Measurements from ENCODE around the gene SLC25A45.

DNA sequence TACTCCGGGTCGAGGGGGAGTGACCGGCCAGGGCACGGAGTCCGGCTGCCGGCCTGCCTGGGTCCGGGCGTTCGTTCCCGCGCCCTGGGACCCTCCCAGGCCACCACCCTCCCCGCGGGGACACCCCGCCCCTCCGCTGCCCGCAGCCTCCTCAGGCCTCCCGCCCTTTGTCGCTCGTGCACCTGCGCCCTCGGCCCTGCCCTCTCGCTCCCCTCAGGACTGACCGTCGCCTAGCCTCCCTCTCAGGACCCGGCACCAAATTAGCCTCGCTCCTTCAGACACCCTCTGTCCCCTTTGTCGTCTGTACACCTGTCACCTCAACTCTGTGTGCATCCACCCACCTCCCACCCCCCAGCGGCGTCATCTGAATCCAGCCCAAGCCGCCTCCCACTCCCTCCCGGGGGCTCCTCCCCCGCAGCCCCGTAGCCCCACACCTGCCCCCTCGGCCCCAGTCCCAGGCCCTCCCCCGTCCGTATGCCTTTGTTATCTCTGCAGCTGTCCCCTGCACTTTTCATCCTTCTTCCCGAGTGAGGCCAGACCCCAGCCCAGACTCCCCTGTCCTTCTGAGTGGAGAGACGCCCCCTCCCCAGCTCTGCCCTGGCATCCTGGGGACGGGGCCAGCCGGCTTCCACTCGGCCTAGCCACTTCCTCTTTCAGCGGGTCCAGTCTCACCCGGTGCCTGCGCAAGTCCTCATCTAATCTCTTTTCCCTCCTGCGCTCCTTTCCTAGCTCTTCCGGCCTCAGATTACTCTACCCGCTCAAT is 27.3 kb downstream of the SLC25A45 start:
- TF ChIP-seq, protein P1, sequence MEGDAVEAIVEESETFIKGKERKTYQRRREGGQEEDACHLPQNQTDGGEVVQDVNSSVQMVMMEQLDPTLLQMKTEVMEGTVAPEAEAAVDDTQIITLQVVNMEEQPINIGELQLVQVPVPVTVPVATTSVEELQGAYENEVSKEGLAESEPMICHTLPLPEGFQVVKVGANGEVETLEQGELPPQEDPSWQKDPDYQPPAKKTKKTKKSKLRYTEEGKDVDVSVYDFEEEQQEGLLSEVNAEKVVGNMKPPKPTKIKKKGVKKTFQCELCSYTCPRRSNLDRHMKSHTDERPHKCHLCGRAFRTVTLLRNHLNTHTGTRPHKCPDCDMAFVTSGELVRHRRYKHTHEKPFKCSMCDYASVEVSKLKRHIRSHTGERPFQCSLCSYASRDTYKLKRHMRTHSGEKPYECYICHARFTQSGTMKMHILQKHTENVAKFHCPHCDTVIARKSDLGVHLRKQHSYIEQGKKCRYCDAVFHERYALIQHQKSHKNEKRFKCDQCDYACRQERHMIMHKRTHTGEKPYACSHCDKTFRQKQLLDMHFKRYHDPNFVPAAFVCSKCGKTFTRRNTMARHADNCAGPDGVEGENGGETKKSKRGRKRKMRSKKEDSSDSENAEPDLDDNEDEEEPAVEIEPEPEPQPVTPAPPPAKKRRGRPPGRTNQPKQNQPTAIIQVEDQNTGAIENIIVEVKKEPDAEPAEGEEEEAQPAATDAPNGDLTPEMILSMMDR (optimal IDR thresholded peaks at IDR 0.05 in 1 of 3, IDR thresholded peaks at IDR 0.05 in 1 of 3, conservative IDR thresholded peaks at IDR 0.05 in 1 of 3; ENCODE audit: extremely low read depth in 1 of 3, insufficient read depth in 2 of 3, low read length in 3 of 3) = no peak
- TF ChIP-seq EZH2 (IDR thresholded peaks at IDR 0.05; ENCODE audit: low read length) = no peak

All from keratinocyte (primary cell).